ENCODE results near the gene ATP8A2.
"Not testable (repeated sequence)": the region's sequence is repeated elsewhere in the genome, so short reads cannot be mapped to it uniquely, and the experiment has no call there.

The ATP8A2 gene

GRCh38 chr13:25821776-25822175, 450.0 kb downstream of the ATP8A2 start:
- H3K27me3 ChIP-seq = no peaks in the 10 kb centered on the region
- H3K27ac ChIP-seq = no peak overlapping the region
- H3K9ac ChIP-seq = no peak overlapping the region
- H3K4me2 ChIP-seq = no peak overlapping the region
- H3K36me3 ChIP-seq = no peaks in the 10 kb centered on the region
- TF ChIP-seq Cebpa-rat (IDR thresholded peaks at IDR 0.05) = no peak
- H3K4me3 ChIP-seq = no peak overlapping the region
- peaks cover 0 to 7% (median 6%) of the 10 kb centered on the region in 11 experiments; a peak in 7 of 22 replicates for H3K9me3 ChIP-seq (replicated peaks in 1 of 11)
- no peaks in the 10 kb centered on the region for H3K4me1 ChIP-seq
- H4K20me1 ChIP-seq = no peaks in the 10 kb centered on the region

- not testable (repeated sequence) for H3K4me3 ChIP-seq; H4K20me1 ChIP-seq; H3K9ac ChIP-seq; H3K4me1 ChIP-seq; H3K27me3 ChIP-seq; H3K4me2 ChIP-seq; H3K9me3 ChIP-seq (replicated peaks in 1 of 11); H3K27ac ChIP-seq; H3K36me3 ChIP-seq
These were observed 455.4 kb downstream of the ATP8A2 start for GRCh38 chr13:25827221-25827620.

DNA sequence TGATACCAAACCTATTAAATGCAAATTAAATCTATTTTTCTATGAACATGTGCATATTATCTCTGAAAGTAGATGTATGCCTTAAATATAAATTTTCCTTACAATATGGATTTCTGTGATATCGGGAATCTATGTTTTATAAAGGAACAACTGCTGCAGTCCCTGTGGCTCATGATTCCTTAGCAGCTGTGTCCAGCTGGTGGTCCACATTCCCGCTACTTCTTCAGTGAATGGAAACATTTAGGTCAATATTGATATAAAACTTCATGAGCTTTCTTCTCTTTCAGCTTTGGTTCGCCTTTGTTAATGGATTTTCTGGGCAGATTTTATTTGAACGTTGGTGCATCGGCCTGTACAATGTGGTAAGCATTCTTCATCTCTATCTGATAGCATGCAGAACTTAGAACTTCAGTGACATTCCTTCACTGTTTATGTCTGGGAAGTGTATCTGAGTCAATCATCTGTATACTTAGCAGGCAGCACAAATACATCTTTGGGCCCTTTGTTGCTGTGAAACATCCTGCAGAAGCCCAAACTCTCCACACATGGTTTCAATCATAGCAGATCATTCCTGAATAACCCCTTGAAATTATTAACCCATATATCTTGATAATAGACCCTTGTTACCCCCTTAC, 456.2 kb downstream of the ATP8A2 start:
- no peaks in the 10 kb centered on the region for H4K20me1 ChIP-seq
- no peak overlapping the region for H3K4me3 ChIP-seq
- H3K36me3 ChIP-seq = no peaks in the 10 kb centered on the region
- no peak overlapping the region for H3K4me2 ChIP-seq
- H3K27me3 ChIP-seq = no peaks in the 10 kb centered on the region
- H3K9ac ChIP-seq = no peak overlapping the region
- H3K4me1 ChIP-seq = peaks cover 0 to 8% (median 0%) of the 10 kb centered on the region in 10 experiments; a peak in 1 of 20 replicates
- no peak overlapping the region for H3K27ac ChIP-seq
- peaks cover 0 to 7% (median 6%) of the 10 kb centered on the region in 11 experiments; a peak in 7 of 22 replicates for H3K9me3 ChIP-seq (replicated peaks in 1 of 11)
- no peak for TF ChIP-seq Cebpa-rat (IDR thresholded peaks at IDR 0.05)

- no peaks in the 10 kb centered on the region for H3K9me3 ChIP-seq (replicated peaks in 1 of 11)
- no peaks in the 10 kb centered on the region for H4K20me1 ChIP-seq
- H3K27me3 ChIP-seq = no peaks in the 10 kb centered on the region
- no peak for TF ChIP-seq Cebpa-rat (IDR thresholded peaks at IDR 0.05)
- no peak overlapping the region for H3K4me2 ChIP-seq
- H3K36me3 ChIP-seq = no peaks in the 10 kb centered on the region
- H3K4me3 ChIP-seq = no peak overlapping the region
- no peak overlapping the region for H3K9ac ChIP-seq
- H3K27ac ChIP-seq = no peak overlapping the region
- H3K4me1 ChIP-seq = peaks cover 0 to 5% (median 0%) of the 10 kb centered on the region in 10 experiments; a peak in 1 of 20 replicates
These were observed 462.0 kb downstream of the ATP8A2 start for GRCh38 chr13:25833761-25834160.

DNA sequence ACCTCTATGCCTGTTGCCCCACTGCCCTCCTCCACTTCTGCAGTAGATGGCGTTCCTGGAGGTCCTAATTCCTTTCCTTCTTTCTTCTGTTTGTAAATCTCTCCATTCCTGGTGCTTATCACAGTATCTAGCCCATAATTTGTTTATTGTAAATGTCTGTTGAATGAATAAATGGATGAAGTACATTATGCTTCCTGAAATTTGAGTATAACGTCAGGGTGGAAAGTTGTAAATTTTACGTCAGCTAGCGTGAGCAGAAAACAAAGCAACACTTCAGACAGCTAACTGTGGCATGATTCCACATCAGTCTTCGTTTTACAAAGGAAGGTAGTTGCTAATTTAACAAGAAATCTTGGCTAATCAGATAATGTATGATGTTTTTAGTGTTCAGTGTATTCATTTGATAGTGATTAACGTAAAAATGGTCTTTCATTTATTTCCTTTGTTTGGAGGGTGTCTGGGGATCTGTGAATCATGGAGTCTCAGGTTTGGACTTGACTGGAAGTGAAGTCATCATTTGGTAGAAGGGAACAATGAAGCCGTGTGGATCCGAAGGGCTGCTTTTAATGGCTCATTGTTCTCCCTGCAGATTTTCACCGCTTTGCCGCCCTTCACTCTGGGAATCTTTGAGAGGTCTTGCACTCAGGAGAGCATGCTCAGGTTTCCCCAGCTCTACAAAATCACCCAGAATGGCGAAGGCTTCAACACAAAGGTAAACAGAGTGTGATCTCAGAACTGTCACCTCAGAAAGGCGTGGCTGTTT, 465.0 kb downstream of the ATP8A2 start:
- H3K9ac ChIP-seq = no peak overlapping the region
- no peak for TF ChIP-seq Cebpa-rat (IDR thresholded peaks at IDR 0.05)
- no peaks in the 10 kb centered on the region for H3K27me3 ChIP-seq
- no peaks in the 10 kb centered on the region for H3K36me3 ChIP-seq
- no peak overlapping the region for H3K4me2 ChIP-seq
- no peaks in the 10 kb centered on the region for H4K20me1 ChIP-seq
- H3K27ac ChIP-seq = no peak overlapping the region
- no peak overlapping the region for H3K4me3 ChIP-seq
- no peaks in the 10 kb centered on the region for H3K4me1 ChIP-seq
- peaks cover 0 to 2% (median 0%) of the 10 kb centered on the region in 11 experiments; a peak in 2 of 22 replicates for H3K9me3 ChIP-seq (replicated peaks in 1 of 11)

- Histone ChIP-seq H3K4me2 (no peak overlapping the region), H3K27ac (no peak overlapping the region), H4K20me1 (no peaks in the 10 kb centered on the region), H3K4me3 (no peak overlapping the region), H3K9me3 (replicated peaks in 1 of 11) (peaks cover 0 to 5% (median 0%) of the 10 kb centered on the region in 11 experiments; a peak in 2 of 22 replicates), H3K27me3 (no peaks in the 10 kb centered on the region), H3K36me3 (no peaks in the 10 kb centered on the region), H3K9ac (no peak overlapping the region), H3K4me1 (peaks cover 0 to 2% (median 0%) of the 10 kb centered on the region in 10 experiments; a peak in 5 of 20 replicates)
- TF ChIP-seq Cebpa-rat (IDR thresholded peaks at IDR 0.05) = no peak
These were observed 467.6 kb downstream of the ATP8A2 start for GRCh38 chr13:25839371-25839770.

- no peaks in the 10 kb centered on the region for H3K36me3 ChIP-seq
- TF ChIP-seq Cebpa-rat (IDR thresholded peaks at IDR 0.05) = no peak
- H3K9me3 ChIP-seq (replicated peaks in 1 of 11) = peaks cover 0 to 5% (median 0%) of the 10 kb centered on the region in 11 experiments; a peak in 2 of 22 replicates
- no peak overlapping the region for H3K9ac ChIP-seq
- H3K27ac ChIP-seq = no peak overlapping the region
- H3K4me3 ChIP-seq = no peak overlapping the region
- H3K4me2 ChIP-seq = no peak overlapping the region
- H3K27me3 ChIP-seq = no peaks in the 10 kb centered on the region
- H4K20me1 ChIP-seq = no peaks in the 10 kb centered on the region
- H3K4me1 ChIP-seq = peaks cover 0 to 11% (median 2%) of the 10 kb centered on the region in 10 experiments; a peak in 7 of 20 replicates
These were observed 468.5 kb downstream of the ATP8A2 start for GRCh38 chr13:25840261-25840660.

GRCh38 chr13:25840931-25841330, 469.2 kb downstream of the ATP8A2 start:
- TF ChIP-seq Cebpa-rat (IDR thresholded peaks at IDR 0.05) = no peak
- no peaks in the 10 kb centered on the region for H3K36me3 ChIP-seq
- no peak overlapping the region for H3K27ac ChIP-seq
- H3K4me1 ChIP-seq = peaks cover 0 to 17% (median 2%) of the 10 kb centered on the region in 10 experiments; a peak in 7 of 20 replicates
- no peak overlapping the region for H3K4me3 ChIP-seq
- no peak overlapping the region for H3K9ac ChIP-seq
- H3K4me2 ChIP-seq = no peak overlapping the region
- no peaks in the 10 kb centered on the region for H3K27me3 ChIP-seq
- H4K20me1 ChIP-seq = no peaks in the 10 kb centered on the region
- peaks cover 0 to 5% (median 0%) of the 10 kb centered on the region in 11 experiments; a peak in 2 of 22 replicates for H3K9me3 ChIP-seq (replicated peaks in 1 of 11)

DNA sequence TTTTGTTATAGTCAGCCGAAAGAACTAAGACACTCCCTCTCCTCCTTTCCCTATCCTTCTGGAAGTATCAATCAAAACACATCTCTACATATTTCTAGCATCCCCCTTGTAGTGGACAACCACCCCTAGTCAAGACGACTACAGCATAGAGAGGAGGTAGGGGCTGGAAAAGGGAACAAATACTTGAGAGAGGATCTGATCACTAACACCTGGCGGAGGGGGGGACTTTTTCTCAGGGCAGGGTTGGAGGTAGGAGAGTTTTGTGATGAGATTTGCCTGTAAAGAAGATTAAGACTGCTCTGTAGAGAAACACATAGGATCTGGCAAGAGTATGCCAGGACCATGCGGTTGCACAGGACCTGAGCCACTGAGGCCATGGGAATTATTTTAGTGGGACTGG, 471.9 kb downstream of the ATP8A2 start:
- no peak for TF ChIP-seq Cebpa-rat (IDR thresholded peaks at IDR 0.05)
- Histone ChIP-seq H3K4me3 (no peak overlapping the region), H3K4me1 (peaks cover 13 to 40% (median 23%) of the 10 kb centered on the region in 10 experiments)

More for the DNA sequence above, 471.9 kb downstream of the ATP8A2 start:
- H3K9ac ChIP-seq = no peak overlapping the region
- no peak overlapping the region for H3K27ac ChIP-seq
- peaks cover 0 to 5% (median 0%) of the 10 kb centered on the region in 11 experiments; a peak in 2 of 22 replicates for H3K9me3 ChIP-seq (replicated peaks in 1 of 11)
- H3K36me3 ChIP-seq = no peaks in the 10 kb centered on the region
- no peaks in the 10 kb centered on the region for H4K20me1 ChIP-seq
- no peaks in the 10 kb centered on the region for H3K27me3 ChIP-seq
- H3K4me2 ChIP-seq = no peak overlapping the region
